HepG2 (cell line): ENCODE measurements around the gene CTNNAL1. TPM values are rescaled to one million over a fixed set of nuclear protein-coding genes. Genes with fewer than 3 reads are reported as not detected.

Source experiments
- EP300 ChIP-seq, 3 experiments: sonication (generic) in 1 of 3; formaldehyde crosslinking in 1 of 3; IDR thresholded peaks; 2 replicates each; pipeline versions ENCODE4 v1.5.1 to v1.6.1; 2011 to 2020; ENCODE audit warnings: low read depth in 2 of 3, low read length in 2 of 3, borderline replicate concordance in 1 of 3, improper control_type of control experiment in 1 of 3, mild to moderate bottlenecking in 1 of 3, missing genetic modification reagents in 1 of 3, moderate library complexity in 1 of 3
- GABPA ChIP-seq, 2 experiments: IDR thresholded peaks; 2 replicates each; pipeline ENCODE4 v1.6.1; 2011 to 2016; ENCODE audit warnings: low read depth in 2 of 2, low read length in 1 of 2, missing biosample characterization in 1 of 2, missing genetic modification characterization in 1 of 2
- HNRNPLL ChIP-seq: fragments of 200-400 bp; formaldehyde crosslinking; IDR thresholded peaks from 2 replicates; pipeline ENCODE4 v1.6.1; 2017; ENCODE audit warnings: mild to moderate bottlenecking, low read depth, low read length; ENCODE audit not compliant: poor library complexity, severe bottlenecking
- MBNL3 ChIP-seq: fragments of 250-450 bp; sonication (Bioruptor Pico); conservative IDR thresholded peaks from 2 replicates; pipeline ENCODE4 v1.8.0; 2022; ENCODE audit warnings: mild to moderate bottlenecking, inconsistent platforms
- PHF21A ChIP-seq: sonication (generic); formaldehyde crosslinking; IDR thresholded peaks from 2 replicates; pipeline ENCODE4 v1.5.0; 2020; ENCODE audit warnings: mild to moderate bottlenecking, missing genetic modification reagents
- RARG ChIP-seq: sonication (generic); formaldehyde crosslinking; IDR thresholded peaks from 2 replicates; pipeline ENCODE4 v1.4.0; 2020; ENCODE audit warnings: low read depth, mild to moderate bottlenecking, missing genetic modification reagents
- SMAD1 ChIP-seq: sonication (generic); formaldehyde crosslinking; IDR thresholded peaks from 2 replicates; pipeline ENCODE4 v1.4.0; 2020; ENCODE audit warnings: missing genetic modification reagents, low read depth, mild to moderate bottlenecking, borderline replicate concordance
- SP2 ChIP-seq: sonication (generic); formaldehyde crosslinking; IDR thresholded peaks from 2 replicates; pipeline ENCODE4 v1.5.1; 2020; ENCODE audit warnings: mild to moderate bottlenecking, missing genetic modification reagents
- TCF12 ChIP-seq, 2 experiments: fragments of 450-650 bp in 1 of 2; sonication (generic) in 1 of 2; formaldehyde crosslinking in 1 of 2; IDR thresholded peaks; 2 replicates each; pipeline versions ENCODE4 v1.6.1 to v1.8.0; 2017 to 2022; ENCODE audit warnings: antibody characterized with exemption in 1 of 2, mild to moderate bottlenecking in 1 of 2, missing genetic modification reagents in 1 of 2, moderate library complexity in 1 of 2
- ZNF264 ChIP-seq: sonication (generic); formaldehyde crosslinking; IDR thresholded peaks from 2 replicates; pipeline ENCODE4 v1.4.0; 2020; ENCODE audit warnings: missing genetic modification reagents
- ZNF335 ChIP-seq: sonication (generic); formaldehyde crosslinking; IDR thresholded peaks from 2 replicates; pipeline ENCODE4 v1.4.0; 2020; ENCODE audit warnings: missing genetic modification reagents
- polyA plus RNA-seq, 8 experiments: library from polyadenylated mRNA; depleted of rRNA in 3 of 8; stranded (reverse) in 7 of 8; unstranded in 1 of 8; fragments of >200 nt; fragmentation: Illumina TruSeq in 4 of 8; extraction: Trizol in 4 of 8; gene quantifications; 2 replicates each; pipeline versions ENCODE4 v1.2.1 to v1.2.3, GENCODE V29; 2011 to 2016; ENCODE audit warnings: low read depth in 4 of 8, missing spikeins in 1 of 8, mixed read lengths in 1 of 8; ENCODE audit not compliant: insufficient read depth in 1 of 8
- total RNA-seq, 5 experiments: library from RNA; depleted of rRNA; stranded (reverse); fragments of >200 nt; fragmentation: Illumina TruSeq; extraction: Trizol; gene quantifications; 2 replicates each; pipeline ENCODE4 v1.2.3, GENCODE V29; 2016; ENCODE audit warnings: low read depth in 1 of 5
- TF ChIP-seq, protein P1 (sequence below): sonication (generic); formaldehyde crosslinking; IDR thresholded peaks from 2 replicates; pipeline ENCODE4 v1.4.0; 2020; ENCODE audit warnings: missing genetic modification reagents
- TF ChIP-seq, protein P2 (sequence below): sonication (generic); formaldehyde crosslinking; IDR thresholded peaks from 2 replicates; pipeline ENCODE4 v1.5.1; 2020; ENCODE audit warnings: missing genetic modification reagents, mild to moderate bottlenecking, borderline replicate concordance
- TF ChIP-seq, protein P3 (sequence below), 2 experiments: sonication (generic) in 1 of 2; formaldehyde crosslinking in 1 of 2; IDR thresholded peaks; 2 replicates each; pipeline versions ENCODE4 v1.4.0 to v1.6.1; 2016 to 2020; ENCODE audit warnings: borderline replicate concordance in 1 of 2, low read depth in 1 of 2, mild to moderate bottlenecking in 1 of 2, missing genetic modification reagents in 1 of 2
- TF ChIP-seq, protein P4 (sequence below): fragments of 450-650 bp; IDR thresholded peaks from 2 replicates; pipeline ENCODE4 v1.6.1; 2016

The CTNNAL1 gene
- total and polyA plus RNA-seq, 2 of the 13 experiments (the other 11 are each of a cell fraction or from before 2014, with no cell fraction given), result 32.0 to 162 TPM

DNA sequence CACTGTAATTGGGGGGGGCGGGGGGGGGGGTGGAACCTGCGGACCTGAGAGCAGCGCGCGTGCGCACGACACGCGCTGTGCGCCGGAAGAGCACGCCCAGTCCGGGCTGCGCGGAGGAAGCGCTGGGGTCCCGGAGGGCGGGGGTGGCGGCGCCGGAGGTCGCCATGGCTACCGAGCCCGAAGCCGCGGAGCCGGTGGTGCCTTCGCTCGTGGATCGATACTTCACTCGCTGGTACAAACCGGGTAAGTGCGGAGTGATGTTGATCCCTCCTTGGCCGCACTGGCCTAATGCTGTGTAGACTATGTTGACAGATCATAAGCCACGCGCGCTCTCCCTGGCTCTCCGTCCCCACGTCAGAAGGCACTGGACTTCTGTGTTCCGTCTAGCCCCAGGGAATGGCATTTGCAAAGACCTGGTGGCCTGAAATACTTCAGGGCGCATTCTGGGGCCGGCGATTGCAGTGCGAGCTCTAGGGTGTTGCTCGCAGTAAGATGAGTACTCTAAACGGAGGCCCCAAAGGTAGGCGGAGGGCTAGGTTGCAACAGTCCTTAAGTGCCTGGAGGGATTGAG is 78.9 kb downstream of the CTNNAL1 start, which contains the start of gene ABITRAM (continued):
- TF ChIP-seq PHF21A (CRISPR knock-in tag) (0 out of 2 replicates have a peak, but pooled peaks have one; percentile 5), SP2 (CRISPR knock-in tag) (peak; percentile 64), SMAD1 (no peak), MBNL3 (CRISPR knock-in tag) (no peak), EP300 (IDR thresholded peaks at IDR 0.05; ENCODE audit: low read depth in 2 of 2, low read length in 2 of 2) (no peak), EP300 (CRISPR knock-in tag; IDR thresholded peaks at IDR 0.05; ENCODE audit: borderline replicate concordance) (peak; percentile 45; the same call in 1 of the 2 replicates), TCF12 (IDR thresholded peaks at IDR 0.05) (no peak), TCF12 (CRISPR knock-in tag; IDR thresholded peaks at IDR 0.05) (peak; percentile 40; the same call in 1 of the 2 replicates), ZNF264 (no peak), RARG (CRISPR knock-in tag) (no peak), GABPA (IDR thresholded peaks at IDR 0.05; ENCODE audit: low read depth, low read length) (peak; percentile 83), GABPA (CRISPR knock-in tag; IDR thresholded peaks at IDR 0.05; ENCODE audit: low read depth) (peak; percentile 82), HNRNPLL (peak; percentile 92), ZNF335 (CRISPR knock-in tag) (no peak)
- TF ChIP-seq, protein P1, sequence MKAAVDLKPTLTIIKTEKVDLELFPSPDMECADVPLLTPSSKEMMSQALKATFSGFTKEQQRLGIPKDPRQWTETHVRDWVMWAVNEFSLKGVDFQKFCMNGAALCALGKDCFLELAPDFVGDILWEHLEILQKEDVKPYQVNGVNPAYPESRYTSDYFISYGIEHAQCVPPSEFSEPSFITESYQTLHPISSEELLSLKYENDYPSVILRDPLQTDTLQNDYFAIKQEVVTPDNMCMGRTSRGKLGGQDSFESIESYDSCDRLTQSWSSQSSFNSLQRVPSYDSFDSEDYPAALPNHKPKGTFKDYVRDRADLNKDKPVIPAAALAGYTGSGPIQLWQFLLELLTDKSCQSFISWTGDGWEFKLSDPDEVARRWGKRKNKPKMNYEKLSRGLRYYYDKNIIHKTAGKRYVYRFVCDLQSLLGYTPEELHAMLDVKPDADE (CRISPR knock-in tag), result no peak
- TF ChIP-seq, protein P2, sequence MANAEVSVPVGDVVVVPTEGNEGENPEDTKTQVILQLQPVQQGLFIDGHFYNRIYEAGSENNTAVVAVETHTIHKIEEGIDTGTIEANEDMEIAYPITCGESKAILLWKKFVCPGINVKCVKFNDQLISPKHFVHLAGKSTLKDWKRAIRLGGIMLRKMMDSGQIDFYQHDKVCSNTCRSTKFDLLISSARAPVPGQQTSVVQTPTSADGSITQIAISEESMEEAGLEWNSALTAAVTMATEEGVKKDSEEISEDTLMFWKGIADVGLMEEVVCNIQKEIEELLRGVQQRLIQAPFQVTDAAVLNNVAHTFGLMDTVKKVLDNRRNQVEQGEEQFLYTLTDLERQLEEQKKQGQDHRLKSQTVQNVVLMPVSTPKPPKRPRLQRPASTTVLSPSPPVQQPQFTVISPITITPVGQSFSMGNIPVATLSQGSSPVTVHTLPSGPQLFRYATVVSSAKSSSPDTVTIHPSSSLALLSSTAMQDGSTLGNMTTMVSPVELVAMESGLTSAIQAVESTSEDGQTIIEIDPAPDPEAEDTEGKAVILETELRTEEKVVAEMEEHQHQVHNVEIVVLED (CRISPR knock-in tag), result peak; percentile 67; the same call in 1 of the 2 replicates
- TF ChIP-seq, protein P3, sequence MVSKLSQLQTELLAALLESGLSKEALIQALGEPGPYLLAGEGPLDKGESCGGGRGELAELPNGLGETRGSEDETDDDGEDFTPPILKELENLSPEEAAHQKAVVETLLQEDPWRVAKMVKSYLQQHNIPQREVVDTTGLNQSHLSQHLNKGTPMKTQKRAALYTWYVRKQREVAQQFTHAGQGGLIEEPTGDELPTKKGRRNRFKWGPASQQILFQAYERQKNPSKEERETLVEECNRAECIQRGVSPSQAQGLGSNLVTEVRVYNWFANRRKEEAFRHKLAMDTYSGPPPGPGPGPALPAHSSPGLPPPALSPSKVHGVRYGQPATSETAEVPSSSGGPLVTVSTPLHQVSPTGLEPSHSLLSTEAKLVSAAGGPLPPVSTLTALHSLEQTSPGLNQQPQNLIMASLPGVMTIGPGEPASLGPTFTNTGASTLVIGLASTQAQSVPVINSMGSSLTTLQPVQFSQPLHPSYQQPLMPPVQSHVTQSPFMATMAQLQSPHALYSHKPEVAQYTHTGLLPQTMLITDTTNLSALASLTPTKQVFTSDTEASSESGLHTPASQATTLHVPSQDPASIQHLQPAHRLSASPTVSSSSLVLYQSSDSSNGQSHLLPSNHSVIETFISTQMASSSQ (IDR thresholded peaks at IDR 0.05; ENCODE audit: low read depth), result no peak
- TF ChIP-seq, protein P3 (CRISPR knock-in tag; IDR thresholded peaks at IDR 0.05; ENCODE audit: borderline replicate concordance), result no peak
- TF ChIP-seq, protein P4, sequence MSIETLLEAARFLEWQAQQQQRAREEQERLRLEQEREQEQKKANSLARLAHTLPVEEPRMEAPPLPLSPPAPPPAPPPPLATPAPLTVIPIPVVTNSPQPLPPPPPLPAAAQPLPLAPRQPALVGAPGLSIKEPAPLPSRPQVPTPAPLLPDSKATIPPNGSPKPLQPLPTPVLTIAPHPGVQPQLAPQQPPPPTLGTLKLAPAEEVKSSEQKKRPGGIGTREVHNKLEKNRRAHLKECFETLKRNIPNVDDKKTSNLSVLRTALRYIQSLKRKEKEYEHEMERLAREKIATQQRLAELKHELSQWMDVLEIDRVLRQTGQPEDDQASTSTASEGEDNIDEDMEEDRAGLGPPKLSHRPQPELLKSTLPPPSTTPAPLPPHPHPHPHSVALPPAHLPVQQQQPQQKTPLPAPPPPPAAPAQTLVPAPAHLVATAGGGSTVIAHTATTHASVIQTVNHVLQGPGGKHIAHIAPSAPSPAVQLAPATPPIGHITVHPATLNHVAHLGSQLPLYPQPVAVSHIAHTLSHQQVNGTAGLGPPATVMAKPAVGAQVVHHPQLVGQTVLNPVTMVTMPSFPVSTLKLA, result peak; percentile 58
